ENCODE data around the gene HID1.
"Not testable (repeated sequence)": the region's sequence is repeated elsewhere in the genome, so short reads cannot be mapped to it uniquely, and the experiment has no call there.

The HID1 gene

DNA sequence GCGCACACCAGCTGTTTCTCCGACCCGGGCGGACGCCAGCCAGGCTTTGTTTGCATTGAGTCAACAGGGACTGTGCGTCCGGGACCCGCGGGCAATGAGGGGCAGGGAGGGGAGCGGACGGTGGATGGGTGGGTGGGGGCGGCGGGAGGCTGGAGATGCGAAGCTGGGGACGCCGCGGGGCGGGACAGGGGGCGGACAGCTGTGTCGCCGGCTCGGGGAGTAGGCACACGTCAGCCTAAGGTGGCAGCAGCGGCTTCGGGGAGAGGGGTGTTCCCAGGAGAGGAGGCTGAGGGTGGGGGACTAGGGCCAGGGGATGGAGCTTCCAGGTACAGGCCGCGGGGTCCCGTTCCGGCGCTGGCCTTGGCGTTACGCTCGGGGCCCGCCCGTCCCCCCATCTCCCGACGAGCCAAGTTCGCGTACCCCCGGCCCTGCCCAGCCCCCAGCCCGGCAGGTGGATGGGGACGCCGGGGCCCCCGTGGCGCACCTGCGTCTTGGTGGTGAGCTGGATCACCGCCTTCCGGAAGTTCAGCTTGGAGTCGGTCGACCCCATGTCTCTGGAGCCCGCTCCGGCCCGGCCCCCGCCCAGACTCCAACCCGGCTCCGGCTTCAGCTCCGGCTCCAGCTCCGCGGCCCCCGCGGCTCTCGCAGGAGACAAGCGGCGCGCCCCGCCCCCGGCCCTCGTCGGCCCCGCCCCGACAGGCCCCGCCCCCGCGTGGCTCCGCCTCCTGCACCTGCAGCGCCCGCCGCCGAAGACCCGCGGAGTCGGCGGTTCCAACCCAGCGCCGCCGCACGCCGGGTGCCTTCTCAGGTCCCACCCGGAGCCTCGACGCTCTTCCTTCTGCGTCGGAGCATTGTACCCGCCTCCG is at the start of gene HID1:
HID1 (minus strand) TSS at position 653 of the 866 bp plus-strand sequence; CDS start at position 550, 103 bp downstream.
- no peak for DNase-seq

DNA sequence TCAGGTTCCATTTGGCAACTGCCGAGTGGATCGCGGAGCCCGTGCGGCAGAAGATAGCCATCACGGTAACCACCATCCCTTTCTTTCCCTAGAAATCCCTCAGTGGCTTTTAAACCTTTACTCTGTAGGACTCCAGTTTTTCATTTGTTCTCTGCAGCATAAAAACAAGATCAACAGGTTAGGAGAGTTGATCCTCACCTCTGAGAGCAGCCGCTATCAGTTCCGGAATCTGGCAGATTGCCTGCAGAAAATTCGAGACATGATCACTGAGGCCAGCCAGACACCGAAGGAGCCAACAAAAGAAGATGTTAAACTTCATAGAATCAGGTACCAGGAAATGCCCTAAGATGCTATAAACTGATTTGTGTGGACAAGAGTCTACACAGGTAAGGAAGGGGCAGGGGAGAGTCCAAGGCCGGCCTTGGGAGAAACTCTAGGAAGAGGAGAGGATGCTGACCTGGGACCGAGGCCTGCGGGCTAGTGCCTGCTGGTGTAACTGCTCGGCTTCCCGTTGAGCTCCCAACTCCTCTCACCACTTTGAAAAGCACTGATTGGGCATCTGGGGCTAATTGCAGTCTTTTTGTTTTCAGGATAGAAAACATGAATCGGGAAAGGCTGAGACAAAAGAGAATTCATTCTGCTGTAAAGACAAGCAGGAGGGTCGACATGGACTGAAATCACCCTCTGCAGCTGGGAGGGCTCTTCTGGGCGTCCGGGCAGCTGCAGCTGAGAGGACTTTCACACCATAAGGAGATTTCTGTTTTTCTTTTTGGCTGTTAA is 48.0 kb upstream of the HID1 start:
- DNase-seq, result no peak

DNA sequence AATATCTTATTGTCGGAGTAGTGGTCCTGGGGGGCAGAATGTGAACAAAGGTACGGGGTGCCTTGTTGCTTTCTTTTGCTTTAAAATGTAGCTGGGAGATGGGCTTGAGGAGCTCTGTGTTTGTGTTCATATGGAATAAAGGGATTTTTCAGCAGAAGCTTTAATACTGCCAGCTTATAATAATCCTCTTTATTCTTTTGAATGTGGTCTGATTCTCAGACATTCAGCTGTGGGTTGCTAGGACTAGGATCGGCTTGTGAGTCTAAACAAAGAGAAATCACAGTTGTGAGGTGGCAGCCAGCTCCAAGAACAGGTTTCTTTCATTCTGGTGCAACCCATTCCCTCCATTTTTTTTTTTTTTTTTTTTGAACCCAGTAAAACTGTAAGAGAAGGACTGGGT is 47.2 kb upstream of the HID1 start:
- DNase-seq, result no peak

DNA sequence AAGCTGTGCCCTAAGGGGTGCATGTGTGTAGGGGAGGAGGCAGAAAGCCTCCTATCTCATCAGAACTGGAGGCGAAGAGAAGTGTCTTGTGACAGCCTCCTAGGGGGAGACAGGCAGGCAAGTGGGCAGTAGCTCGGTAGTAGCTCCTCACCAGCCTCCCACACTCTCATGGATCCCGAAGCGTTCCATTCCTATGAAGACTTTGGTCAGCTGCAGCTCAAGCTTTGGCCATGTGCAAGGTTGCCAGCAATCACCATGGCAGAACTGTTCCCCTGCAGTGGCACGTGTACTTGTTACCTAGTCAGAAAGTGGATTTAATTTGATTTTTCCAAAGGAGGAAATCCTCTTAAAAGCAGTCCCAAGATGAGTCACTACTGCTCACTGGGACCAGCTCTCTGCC is 46.6 kb upstream of the HID1 start:
- no peak for DNase-seq

DNA sequence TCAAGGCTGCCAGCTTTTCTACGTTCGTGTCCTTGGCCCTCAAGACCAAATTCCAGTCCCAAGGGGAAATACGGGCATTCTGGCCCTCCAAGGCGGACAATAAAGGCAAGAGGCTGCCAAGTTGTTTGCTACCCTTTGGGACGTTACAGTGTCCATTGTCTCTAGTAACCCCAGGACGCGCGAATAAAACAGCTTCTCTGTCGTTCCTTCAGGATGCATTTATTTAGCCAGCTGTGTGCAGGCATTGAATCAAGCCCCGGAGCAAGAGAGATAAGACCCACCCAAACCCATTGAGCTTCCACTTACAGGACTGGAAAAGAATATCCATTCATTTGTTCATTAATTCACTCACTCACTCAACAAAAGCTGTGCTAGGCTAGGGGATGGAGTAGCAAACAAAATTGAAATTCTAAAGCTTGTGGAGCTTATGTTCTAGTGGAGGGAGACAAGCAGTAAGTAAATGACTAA is 40.6 kb upstream of the HID1 start:
- DNase-seq, result no peak

GRCh38 chr17:75012346-75013091 is 40.0 kb upstream of the HID1 start, which contains the start of gene MRPL58:
TSS of gene MRPL58 (plus strand) at chr17:75012670. CDS start at chr17:75012687, 17 bp downstream.
- DNase-seq, result peak; percentile 93

- DNase-seq, result no peak
Measured at GRCh38 chr17:75012096-75012345, 39.5 kb upstream of the HID1 start.

- peak; percentile 76 for DNase-seq
Measured at GRCh38 chr17:75011401-75012095, 39.0 kb upstream of the HID1 start.

DNA sequence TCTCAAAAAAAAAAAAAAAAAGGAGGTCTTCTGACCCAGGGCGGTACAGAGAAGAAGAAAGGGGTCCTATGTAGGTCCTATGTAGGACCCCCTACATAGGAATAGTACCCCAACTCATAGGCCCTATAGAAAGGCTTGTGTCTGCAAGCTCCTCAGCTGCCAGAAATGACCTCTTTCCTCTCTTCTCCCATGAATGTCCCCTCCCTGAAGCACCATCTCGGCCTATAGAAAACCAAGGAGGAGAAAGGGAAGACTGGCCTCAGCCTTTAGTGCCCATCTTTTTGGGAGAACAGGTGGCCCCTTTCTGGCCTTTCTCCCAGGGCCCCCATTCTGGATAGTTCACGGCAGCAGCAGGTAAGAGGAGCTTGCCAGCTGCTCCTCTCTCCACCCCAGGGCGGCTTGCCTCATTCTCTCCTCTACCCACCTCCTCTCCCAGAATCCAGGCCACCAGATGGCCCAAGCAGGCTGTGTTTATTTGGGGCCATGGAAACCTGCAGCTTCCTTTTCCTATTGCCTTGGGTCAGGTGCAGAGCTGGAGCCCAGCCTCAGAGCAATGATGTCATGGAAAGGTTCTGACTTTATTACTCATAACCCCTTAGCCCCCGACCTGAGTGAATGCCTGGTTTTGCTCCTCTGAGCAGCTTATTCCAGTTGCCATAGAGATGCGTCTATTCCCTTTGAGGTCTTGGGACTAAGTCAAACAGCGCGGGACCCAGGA is 38.3 kb upstream of the HID1 start:
- DNase-seq, result peak; percentile 68

GRCh38 chr17:75009139-75009724 is 36.7 kb upstream of the HID1 start:
- DNase-seq, result no peak

- DNase-seq, result no peak
Measured at GRCh38 chr17:75008373-75008772, 35.8 kb upstream of the HID1 start.

DNA sequence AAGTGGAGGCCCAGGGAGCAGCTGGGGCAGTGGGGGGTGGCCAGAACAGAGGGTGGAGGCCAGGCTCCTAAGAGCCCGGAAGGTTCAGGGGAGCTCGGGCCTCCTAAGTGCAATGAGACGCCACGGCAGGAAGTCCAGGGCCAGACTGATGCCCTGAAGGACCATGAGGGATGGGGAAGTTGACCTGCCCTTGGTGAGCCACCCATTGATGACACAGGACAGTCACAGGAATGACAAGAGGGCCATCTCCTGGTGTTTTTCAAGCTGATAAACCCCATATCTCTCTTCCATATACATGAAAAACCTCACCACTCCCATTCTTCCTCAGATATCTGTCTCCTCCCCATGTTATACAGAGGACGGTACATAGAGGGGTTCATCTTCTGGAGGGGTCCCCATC is 34.1 kb upstream of the HID1 start:
- no peak for DNase-seq

- not testable (repeated sequence) for DNase-seq
Measured at GRCh38 chr17:75006084-75006483, 33.5 kb upstream of the HID1 start.

DNA sequence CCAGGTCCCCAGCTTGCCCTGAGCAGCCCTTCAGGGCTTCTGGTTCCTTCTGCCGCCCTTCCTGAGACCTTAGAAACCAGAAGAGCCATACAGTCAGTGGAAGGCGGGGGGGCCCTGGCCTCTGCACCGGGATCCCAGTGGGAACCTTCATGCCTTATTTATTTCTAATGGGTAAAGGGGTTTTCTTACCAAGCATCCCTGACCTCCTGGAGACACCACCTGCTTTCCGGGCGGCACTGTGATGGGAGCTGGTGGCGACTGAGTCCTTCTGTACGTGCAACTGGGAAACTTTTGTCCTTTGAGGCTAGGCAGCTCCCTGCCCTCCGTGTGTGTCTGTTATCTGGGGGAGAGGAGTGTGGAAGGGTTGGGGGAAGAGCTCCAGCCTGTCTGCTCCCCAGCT is 32.7 kb upstream of the HID1 start:
- DNase-seq, result no peak

DNA sequence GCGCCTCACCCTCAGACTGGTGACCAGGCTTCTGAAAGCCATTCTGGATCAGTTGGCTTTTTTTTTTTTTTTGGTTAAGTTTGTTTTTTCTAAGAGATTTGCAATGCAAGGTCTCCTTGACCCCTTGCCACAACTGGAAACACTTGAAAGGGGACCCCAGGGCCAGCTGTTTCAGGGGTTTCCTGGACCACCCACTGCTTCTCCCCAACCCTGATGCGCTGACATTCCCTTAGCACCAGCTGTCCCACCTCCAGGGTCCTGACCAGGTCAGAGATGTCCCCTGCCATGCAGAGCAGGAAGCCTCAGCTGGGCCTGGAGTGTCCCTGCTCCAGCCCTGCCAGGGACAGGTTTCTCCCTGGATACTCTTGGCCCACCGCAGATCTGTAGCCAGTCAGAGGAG is 31.8 kb upstream of the HID1 start:
- DNase-seq, result no peak

GRCh38 chr17:75003957-75004355 is 31.4 kb upstream of the HID1 start:
- no peak for DNase-seq

- no peak for DNase-seq
Measured at GRCh38 chr17:75003070-75003956, 30.8 kb upstream of the HID1 start.

DNA sequence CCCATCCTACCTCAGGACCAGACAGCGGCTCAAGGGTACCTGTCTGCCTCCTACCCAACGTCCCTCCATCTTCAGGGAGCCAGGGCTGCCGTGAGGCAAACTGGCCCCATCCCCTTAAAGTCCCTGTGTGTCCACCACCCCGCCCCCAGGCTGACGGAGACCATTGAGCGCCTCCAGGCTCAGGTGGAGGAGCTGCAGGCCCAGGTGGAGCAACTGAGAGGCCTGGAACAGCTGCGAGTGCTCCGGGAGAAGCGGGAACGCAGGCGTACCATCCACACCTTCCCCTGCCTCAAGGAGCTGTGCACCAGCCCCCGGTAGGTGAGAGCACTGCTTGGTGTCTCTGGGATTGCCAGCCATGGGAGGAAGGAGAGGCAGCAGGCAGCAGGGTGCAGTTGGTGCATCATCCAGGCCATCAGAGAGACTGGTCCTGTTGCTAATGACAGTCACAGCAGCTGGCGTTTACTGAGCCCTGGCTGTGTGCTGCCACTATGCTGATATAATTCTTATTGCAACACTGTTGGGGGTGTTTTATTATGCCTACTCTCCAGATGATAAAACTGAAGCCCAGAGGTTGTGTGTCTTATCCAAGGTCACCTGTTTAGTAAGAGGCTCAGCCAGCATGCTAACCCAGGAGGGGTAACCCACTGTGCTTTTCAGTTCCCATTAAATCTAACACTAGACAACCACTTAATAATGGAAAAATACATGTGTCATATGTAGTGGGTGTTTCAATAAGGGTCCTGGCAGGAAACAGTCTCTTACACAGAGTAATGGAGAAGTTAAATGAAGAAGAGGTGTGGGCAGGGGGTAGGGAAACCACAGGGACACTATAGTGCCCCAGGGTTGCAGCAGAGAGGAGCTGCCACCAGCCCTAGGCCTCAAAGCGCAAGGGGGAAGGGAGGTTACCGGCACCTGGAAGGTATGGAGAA is 29.6 kb upstream of the HID1 start:
- no peak for DNase-seq

GRCh38 chr17:74999523-74999922 is 27.0 kb upstream of the HID1 start:
- DNase-seq, result no peak

Data from right forelimb (tissue), 1 donor.